ENCODE results near the gene RGP1.

Gene RGP1

DNA sequence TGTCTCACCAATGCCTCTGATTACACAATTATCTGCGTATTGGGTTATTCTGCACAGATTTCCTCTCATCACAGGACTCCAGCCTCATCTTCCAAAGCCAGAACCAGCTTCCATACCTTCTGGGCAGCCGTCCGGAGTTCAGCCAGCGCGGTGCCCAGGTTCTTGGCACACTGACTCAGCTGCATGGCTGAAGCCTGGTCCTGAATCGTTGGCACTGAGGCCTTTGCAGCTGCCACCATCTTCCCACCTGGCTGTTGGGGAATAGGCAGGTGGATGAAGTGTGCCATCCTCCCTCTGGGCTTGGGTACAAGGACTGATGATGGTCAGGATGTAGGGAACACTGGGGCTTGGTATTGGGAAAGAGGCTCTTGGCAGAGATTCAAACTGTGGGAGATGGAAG, 35.0 kb upstream of the RGP1 start:
- no peak for TF ChIP-seq ZNF274 (IDR thresholded peaks at IDR 0.05; ENCODE audit: low read depth, low read length)

DNA sequence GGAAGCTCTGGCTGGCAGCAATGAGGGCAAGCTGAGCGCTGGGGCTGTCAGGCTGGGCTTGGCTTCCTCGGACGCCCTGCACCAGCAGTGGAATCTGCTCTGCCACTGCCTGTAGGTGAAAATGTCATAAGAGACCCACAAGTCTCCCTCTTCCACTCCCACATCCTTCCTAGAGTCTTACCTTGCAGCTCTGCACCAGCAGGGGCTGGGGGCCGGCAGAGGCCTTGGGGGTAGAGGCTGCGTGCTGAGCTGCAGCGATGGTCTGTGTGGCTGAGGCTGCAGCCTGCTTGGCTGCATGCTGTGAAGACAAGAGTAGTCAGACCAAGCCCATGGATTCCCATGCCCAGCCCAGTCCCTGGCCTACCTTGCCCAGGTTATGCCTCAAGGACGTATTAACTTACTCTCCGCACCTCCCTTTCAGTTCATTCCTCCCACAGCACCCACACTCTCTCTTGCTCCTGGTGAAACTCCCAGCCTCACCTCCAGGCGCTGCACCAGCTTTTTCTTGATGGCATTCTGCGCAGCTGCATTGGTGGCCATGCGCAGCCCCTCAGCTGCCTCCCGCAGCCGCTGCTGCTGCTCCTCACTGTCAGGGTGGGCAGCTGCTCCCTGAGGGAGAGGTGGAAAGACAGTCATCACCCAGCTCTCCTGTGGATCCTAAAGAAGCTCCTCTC, 34.4 kb upstream of the RGP1 start:
- TF ChIP-seq ZNF274 (IDR thresholded peaks at IDR 0.05; ENCODE audit: low read depth, low read length): no peak
- H3K4me3 ChIP-seq (ENCODE audit: low read length): no peak overlapping the region

More for the DNA sequence above, 35.0 kb upstream of the RGP1 start:
- no peak overlapping the region for H3K4me3 ChIP-seq (ENCODE audit: low read length)

DNA sequence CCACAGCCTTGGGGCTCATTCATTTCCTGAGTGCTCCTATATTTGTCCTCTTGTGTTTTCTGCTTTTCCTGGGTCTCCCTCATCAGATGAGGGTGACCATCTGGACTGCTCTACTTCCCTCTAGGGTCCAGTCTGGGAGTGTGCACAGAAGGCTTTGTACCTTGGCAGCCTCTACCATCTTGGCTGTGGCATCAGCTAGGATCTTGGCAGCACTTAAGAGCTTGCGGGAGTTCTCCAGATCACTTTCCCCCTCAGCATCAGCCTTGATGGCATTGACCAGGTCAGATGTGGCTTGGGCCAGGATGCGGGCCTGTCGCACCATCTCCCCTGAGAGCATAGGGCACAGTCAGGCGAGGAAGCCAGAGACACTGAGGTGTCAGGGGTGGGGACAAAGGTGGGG, 32.9 kb upstream of the RGP1 start:
- TF ChIP-seq ZNF274 (IDR thresholded peaks at IDR 0.05; ENCODE audit: low read depth, low read length): no peak
- H3K4me3 ChIP-seq (ENCODE audit: low read length): no peak overlapping the region

DNA sequence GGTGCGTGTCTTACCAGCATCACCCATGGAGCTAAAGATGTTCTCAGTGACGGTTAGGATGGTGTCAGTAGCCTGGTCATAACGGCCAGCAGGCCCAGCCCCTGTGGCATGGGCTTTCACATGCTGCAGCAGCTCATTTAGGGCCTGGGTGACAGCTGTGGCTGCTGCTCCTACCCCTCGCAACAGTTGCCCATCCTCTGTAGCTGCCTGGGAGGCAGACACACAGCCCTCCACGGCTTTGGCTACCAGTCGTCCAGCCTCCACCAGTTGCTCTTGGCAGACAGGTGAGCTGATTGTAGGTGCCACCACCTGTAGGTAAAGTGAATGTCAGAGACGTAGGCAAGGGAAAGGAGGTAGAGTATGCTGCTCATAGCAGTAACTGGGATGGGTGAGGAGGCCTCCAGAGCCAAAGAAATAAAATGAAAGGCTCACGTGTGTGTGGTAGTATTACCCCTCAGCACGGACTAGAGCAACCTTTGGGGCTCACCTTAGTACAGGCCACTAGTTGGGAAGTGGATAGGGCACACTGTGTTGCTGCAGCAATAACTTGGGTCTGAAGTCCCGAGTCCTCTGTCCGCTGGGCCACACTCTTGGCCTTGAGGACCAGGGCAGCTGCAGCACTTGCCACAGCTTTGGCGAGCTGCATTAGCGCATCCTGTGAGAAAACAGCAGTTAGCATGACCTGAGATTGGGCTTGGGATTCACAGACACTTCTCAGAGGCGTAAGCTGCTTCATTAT, 31.8 kb upstream of the RGP1 start:
- TF ChIP-seq ZNF274 (IDR thresholded peaks at IDR 0.05; ENCODE audit: low read depth, low read length): no peak
- no peak overlapping the region for H3K4me3 ChIP-seq (ENCODE audit: low read length)

DNA sequence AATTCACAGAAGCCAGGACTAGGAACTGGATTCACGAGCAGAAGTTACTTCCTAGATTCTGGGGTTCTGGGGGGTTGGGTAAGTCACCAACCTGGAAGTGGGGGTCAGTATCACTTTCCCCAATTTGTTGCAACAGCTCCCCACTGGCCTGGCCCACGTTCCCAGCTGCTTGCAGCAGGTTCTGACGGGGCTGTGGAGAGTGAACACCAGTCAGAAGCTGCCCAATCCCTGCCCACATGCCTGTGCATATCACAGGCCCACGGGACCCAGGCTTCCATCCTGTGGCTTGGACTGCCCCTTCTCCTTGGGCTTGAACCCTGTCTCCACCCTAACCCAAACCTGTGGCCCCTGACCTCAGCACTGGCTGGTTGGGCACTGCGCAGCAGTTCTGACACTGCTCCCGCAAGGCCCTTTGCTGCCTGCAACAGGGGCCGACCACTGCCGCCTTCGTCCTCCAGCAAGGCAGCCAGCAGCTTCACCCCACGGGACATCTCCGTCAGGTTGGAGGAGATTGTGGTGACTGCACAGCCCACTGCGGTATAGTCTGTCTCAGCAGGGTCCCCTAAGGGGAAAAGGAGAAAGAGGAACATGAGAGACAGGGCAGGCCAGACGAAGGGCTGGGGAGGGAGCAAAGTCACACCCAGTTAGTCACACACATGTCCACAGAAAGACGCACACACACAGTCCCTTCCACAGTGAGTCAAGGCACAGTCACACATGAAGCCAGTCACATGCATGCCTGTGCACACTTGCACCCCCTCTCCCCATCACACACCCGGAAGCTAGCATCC, 30.2 kb upstream of the RGP1 start:
- no peak overlapping the region for H3K4me3 ChIP-seq (ENCODE audit: low read length)
- no peak for TF ChIP-seq ZNF274 (IDR thresholded peaks at IDR 0.05; ENCODE audit: low read depth, low read length)

DNA sequence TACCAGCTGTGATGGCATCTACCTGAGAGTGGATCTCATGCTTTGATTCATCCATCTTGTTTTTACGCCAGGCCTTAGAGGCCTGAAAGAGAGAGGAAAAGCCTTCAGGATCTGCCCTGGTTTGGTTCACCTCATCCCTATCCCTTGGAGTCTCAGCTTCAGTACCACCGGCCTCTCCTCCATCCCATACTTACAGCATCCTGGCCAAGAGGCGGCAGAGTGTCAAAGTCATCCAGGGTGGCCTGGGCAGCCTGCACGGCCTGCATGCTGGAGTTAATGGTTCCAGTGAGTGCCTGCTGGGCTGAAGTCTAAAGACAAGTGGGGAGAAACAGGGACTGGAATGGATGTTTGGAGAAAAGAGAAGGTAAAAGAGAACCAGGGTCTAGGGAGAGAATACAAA, 29.5 kb upstream of the RGP1 start:
- TF ChIP-seq ZNF274 (IDR thresholded peaks at IDR 0.05; ENCODE audit: low read depth, low read length): no peak
- no peak overlapping the region for H3K4me3 ChIP-seq (ENCODE audit: low read length)

DNA sequence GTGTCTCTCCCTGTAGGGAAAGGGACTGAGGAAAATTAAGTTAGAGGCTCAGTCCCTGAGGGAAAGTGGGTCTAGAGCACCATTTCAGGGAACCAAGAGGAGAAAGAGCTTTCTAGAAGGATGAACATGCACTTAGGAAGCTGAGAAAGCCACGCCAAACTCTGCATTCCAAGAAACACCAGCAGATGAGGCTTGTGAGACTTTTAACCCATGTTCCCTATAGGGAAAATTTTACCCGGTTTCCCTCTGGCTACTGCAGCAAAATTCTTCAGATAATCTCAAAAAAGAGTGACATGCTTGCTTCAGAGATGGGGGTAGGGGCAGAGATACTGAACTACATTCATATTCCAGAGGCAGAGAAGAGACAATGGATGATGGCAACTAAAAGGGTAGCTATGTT, 25.7 kb upstream of the RGP1 start:
- no peak for TF ChIP-seq ZNF274 (IDR thresholded peaks at IDR 0.05; ENCODE audit: low read depth, low read length)
- no peak overlapping the region for H3K4me3 ChIP-seq (ENCODE audit: low read length)

DNA sequence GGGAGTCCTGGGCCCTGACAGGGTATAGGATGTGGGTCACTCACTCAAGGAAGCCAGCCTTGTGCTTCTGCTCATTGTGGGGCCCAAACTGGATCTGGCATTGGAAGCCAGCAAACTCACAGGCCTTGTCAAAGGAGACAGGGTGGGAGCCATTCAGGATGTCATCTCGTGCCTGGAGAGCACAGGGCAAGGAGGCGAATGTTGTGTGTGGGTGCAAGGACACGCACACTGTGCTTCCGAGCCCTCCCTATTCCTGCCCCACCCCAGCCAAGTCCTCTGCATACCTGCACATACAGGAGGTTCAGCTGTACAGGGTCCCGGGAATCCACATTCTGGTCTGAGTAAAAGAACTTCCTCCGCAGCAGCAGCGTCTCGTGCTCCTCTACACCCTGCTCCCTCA, 25.2 kb upstream of the RGP1 start:
- H3K4me3 ChIP-seq (ENCODE audit: low read length): no peak overlapping the region
- no peak for TF ChIP-seq ZNF274 (IDR thresholded peaks at IDR 0.05; ENCODE audit: low read depth, low read length)

DNA sequence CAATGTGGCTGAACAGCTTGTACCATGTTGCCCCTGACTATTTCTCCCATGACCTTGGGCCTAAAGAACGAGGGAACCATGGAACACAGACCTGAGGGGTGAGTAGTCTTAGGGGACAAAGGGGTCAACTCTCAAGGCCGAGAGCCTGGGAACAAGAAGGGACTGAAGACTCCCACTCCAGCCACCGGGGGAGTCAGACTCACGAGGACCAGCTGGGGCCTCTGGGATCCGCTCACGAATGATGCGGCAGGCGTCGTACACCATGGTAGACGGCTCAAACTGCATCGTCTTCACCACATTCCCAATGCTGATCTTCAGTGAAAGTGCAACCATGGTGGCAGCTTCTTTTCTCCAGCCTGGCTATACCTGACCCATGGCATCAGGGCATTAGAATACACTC, 23.7 kb upstream of the RGP1 start:
- H3K4me3 ChIP-seq (ENCODE audit: low read length): no peak overlapping the region
- no peak for TF ChIP-seq ZNF274 (IDR thresholded peaks at IDR 0.05; ENCODE audit: low read depth, low read length)

DNA sequence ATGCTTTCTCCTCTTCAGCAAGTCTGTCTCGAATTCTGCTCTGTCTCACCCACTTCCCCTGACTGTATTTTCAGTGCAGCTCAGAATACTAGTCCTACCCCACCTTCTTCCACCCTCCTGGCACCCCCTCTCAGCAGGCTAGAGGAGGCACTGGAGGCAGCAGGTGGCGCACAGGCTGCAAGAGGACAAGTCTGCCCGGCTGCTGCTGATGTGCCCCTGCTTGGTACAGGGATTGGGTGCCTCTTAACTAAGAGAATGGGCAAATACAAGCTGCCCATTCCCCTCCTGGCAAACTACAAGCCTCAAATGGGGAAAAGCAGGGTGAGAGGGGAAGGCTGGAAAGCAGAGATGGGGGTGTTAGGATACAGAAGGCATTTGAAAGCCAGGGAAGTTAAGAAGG, 22.2 kb upstream of the RGP1 start:
- peak overlapping the region; percentile 72; the same call in 1 of the 2 replicates for H3K4me3 ChIP-seq (ENCODE audit: low read length)
- no peak for TF ChIP-seq ZNF274 (IDR thresholded peaks at IDR 0.05; ENCODE audit: low read depth, low read length)

DNA sequence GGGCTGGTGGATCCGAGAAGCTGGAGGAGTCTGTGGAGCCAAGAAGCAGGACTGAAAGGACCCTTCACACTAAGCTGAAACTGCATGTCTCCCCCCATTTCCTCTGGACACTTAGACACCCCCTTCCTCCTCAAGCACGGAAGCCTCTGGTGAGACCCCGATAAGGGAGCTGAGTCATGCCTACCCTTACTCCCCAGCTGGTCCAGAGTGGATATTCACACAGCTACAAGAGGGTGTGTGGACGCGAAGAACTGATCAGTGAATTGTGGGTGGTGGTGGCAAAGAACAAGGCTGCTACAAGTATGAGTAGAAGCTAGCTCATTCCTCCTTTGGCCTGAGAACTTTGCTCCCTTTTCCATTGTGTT, 21.4 kb upstream of the RGP1 start:
- no peak for TF ChIP-seq ZNF274 (IDR thresholded peaks at IDR 0.05; ENCODE audit: low read depth, low read length)
- peak overlapping the region; percentile 72; the same call in 1 of the 2 replicates for H3K4me3 ChIP-seq (ENCODE audit: low read length)

DNA sequence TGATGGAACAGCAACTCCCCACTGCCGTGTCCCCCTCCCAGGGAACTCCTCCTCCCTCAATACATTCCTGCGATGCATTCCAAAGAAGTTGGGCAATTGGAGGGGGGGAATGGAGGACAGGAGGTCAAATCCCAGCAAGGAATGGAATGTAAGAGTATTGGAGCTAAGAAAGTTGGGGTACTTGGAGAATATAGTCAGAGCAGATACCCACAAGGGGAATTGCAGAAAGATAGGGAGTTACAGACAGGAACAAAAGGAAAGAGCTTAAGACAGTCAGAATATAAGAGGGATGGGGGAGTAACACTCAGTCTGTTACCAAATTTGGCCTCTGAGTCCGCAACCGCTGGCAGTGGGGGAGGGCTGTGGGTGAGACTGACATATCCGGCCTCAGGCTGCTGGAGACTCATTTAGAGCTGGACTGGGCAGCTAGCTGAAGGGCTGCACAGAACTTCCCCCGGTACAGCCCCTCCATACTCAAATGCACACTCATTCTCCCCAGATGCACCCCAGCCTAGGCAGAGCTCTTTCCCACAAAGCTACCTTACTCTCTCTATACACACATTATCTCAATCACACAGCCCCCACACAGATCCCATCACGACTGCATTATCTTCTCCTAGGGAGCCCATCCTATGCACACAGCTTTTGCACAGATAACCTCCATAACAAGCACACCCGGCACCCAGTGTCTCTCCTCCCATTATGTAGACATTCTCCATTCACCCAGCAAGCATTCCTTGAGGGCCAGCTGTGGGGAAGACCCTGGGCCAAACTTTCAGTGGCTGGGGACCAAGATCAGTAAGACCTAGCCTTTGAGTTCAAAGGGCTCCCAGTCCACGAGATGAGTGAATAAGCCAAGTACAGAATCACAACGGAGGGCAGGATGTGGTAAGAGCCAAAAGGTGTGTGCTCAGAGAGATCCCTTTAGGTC, 20.8 kb upstream of the RGP1 start:
- TF ChIP-seq ZNF274 (IDR thresholded peaks at IDR 0.05; ENCODE audit: low read depth, low read length): no peak
- peak overlapping the region; percentile 72; the same call in 1 of the 2 replicates for H3K4me3 ChIP-seq (ENCODE audit: low read length)

DNA sequence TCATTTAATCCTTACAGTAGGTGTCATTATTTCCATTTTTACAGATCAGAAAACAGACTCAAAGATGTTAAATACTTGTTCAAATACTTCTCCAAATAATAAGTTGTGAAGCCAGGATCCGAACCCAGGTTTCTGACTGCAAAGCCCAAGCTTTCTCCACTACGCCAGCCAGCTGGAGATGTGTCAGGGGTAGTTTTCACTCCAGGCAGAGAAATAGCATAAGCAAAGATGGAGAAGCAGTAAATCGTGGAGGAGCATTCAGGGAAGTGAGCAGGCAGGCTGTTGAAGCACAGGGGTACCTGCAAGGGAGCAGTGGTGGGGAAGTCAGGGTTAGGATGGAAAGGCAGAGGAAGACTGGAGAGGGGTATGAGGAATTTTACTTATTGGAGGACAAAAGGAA, 20.0 kb upstream of the RGP1 start:
- TF ChIP-seq ZNF274 (IDR thresholded peaks at IDR 0.05; ENCODE audit: low read depth, low read length): no peak
- H3K4me3 ChIP-seq (ENCODE audit: low read length): peak overlapping the region; percentile 83
